HFF-Myc (cell line): ENCODE data around the gene C3orf18.

Source experiments
- DNase-seq: peaks from one replicate; pipeline ENCODE4 v3.0.0-alpha.2; 2011; ENCODE audit warnings: low read depth; ENCODE audit errors: extremely low read depth
- H3K4me3 ChIP-seq: replicated peaks from 2 replicates; pipeline ENCODE4 v1.5.1; 2011; ENCODE audit warnings: low read depth, mild to moderate bottlenecking, control low read depth, low read length
- TF ChIP-seq, protein P1 (sequence below): IDR thresholded peaks from 2 replicates; pipeline ENCODE4 v1.5.1; 2012; ENCODE audit warnings: mild to moderate bottlenecking, low read depth, low read length, control low read depth; ENCODE audit errors: missing control alignments

Gene C3orf18

DNA sequence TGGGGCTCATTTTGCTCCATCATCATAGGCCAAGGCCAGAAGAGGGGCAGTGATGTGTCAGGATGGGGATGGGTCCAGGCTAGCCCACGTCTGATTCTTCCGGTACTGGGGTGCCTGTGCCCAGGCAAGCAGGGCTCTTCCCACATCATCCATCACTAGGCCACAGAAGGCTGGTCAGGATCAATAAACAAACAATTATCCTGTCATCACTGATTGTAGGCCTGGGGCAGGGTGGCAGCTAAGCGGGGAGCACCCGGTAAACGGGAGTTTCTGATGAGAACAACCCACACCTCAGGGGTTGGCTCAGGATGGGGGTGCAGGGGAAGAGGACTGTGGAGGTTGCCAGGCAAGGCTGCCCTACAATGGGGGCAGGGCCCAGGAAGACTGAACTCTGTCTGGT lies 46.0 kb downstream of the C3orf18 start:
- DNase-seq: no peak
- H3K4me3 ChIP-seq: no peak overlapping the region
- TF ChIP-seq, protein P1, sequence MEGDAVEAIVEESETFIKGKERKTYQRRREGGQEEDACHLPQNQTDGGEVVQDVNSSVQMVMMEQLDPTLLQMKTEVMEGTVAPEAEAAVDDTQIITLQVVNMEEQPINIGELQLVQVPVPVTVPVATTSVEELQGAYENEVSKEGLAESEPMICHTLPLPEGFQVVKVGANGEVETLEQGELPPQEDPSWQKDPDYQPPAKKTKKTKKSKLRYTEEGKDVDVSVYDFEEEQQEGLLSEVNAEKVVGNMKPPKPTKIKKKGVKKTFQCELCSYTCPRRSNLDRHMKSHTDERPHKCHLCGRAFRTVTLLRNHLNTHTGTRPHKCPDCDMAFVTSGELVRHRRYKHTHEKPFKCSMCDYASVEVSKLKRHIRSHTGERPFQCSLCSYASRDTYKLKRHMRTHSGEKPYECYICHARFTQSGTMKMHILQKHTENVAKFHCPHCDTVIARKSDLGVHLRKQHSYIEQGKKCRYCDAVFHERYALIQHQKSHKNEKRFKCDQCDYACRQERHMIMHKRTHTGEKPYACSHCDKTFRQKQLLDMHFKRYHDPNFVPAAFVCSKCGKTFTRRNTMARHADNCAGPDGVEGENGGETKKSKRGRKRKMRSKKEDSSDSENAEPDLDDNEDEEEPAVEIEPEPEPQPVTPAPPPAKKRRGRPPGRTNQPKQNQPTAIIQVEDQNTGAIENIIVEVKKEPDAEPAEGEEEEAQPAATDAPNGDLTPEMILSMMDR: no peak

DNA sequence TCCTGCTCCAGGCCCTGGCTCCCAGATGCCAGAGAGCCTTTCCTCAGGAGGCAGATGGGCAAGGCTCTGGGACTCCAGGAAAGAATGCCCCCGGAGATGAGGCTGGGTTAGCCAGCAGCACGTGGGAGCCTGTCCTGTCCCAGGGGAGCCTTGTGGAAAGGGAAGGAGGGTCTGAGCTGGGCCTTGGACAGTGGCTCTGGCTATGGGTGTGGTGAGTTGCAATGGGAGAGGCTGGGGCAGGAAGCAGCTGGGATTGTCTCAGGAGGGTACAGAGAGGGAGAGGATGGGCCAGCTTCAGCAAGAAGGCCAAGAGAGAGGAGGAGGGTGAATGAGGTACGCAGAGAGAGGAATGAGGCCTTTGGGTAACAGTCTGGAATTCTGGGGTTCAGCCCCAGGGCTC lies 46.7 kb downstream of the C3orf18 start:
- no peak for DNase-seq
- H3K4me3 ChIP-seq: no peak overlapping the region
- TF ChIP-seq, protein P1: no peak

DNA sequence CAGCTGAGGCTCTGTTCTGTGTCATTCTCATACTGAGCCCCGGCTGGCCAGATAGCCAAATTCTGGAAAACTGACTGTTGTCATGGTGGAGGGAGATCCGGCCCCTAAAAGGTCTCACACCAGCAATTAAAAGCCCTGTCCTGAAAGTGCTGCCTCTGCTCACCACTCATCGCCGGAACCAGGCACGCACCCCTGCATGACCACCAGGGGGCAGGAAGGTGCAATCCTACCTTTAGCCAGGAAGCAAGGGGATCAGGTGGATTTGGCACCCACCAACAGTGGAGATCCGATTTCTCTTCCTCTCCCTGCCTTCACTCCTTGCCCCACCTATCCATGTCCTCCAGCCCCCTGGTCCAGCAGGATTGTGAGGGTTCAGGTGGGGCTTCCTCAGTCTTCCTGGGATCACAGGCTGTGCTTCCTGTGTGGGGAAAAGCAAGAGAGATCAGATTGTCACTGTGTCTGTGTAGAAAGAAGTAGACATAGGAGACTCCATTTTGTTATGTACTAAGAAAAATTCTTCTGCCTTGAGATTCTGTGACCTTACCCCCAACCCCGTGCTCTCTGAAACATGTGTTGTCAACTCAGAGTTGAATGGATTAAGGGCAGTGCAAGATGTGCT lies 48.0 kb downstream of the C3orf18 start:
- TF ChIP-seq, protein P1: peak; percentile 96
- DNase-seq: no peak
- H3K4me3 ChIP-seq: no peak overlapping the region

DNA sequence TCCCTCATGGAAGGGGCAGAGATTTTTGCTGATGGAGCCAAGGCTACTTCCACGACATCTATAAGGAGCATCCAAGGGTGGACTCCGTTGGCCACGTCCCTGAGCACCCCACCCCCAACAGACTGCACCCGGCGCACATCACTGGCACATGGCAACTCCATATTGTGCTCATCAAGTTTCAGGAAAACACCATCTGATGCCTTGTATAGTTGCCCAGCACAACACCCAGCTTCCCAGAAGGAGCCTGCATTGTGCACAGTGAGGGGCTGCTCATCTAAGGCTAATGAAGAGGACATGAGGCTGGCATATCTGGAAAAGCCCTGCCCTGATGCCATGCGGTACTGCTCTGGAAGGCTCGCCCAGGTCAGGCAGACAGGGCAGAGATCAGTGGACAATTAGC lies 49.1 kb downstream of the C3orf18 start:
- H3K4me3 ChIP-seq: no peak overlapping the region
- no peak for DNase-seq
- TF ChIP-seq, protein P1: no peak

DNA sequence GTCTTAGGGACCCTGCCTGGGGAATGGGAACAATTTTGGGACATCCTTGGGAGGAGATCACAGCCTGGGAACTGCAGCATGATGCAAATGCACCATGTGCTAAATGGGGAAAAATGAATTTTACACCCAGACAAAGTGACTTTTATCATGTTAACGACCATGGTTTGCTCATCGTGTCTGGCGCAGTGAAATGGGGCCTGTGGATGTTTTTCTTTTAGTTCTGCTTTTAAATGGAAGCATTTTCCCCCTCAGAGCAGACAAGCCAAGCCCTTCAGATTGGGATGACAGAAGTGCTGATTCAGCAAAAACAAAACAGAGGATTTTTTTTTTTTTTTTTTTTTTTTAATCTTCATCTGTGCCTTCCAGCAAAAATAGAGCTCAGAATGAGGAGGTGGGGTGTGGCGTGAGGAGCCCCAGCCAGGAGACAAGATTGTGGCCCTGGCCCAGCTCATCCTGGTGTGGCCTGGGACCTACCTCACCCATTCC lies 49.8 kb downstream of the C3orf18 start:
- no peak for DNase-seq
- H3K4me3 ChIP-seq: no peak overlapping the region
- TF ChIP-seq, protein P1: no peak

DNA sequence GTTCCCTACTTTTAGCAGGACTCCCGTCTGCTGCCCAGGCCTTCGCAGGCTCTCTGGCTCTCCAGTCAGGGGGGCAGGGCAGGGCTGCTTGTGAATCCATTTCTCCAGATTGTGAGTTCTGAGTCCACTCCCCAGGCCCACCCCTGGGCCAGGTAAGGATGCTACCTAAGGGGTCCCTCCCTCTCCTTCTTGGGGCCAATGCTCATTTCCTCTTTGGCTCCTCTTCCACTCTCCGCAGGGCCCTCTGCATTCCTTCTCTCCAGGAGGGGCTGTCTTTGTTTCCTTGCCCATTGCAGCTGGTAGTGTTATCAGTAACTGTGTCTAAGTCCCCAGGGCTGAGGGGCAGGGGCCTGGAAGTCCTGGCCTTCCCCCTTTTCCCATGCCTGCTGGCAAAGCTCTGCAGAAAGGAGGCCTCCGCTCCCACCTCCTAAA lies 51.1 kb downstream of the C3orf18 start:
- TF ChIP-seq, protein P1: no peak
- no peak overlapping the region for H3K4me3 ChIP-seq
- DNase-seq: no peak
